ENCODE measurements around the gene UBR4. TPM values are rescaled to one million over a fixed set of nuclear protein-coding genes. Genes with fewer than 3 reads are reported as not detected.

Gene UBR4
- total RNA-seq, 1 experiment from 2014 or later = 131 TPM

- no peaks in the 10 kb centered on the region for H4K20me1 ChIP-seq (ENCODE audit: control insufficient read depth, insufficient read depth, insufficient read length)
- H2AK5ac ChIP-seq (ENCODE audit: insufficient read length, low read length) = no peak overlapping the region
- no peak overlapping the region for H3K4me2 ChIP-seq (ENCODE audit: insufficient read depth, insufficient read length, low read length)
- no peaks in the 10 kb centered on the region for H3K27me3 ChIP-seq (ENCODE audit: insufficient read depth, low read length)
- H3K56ac ChIP-seq (ENCODE audit: insufficient read length, low read depth, low read length) = no peak overlapping the region
- Mint-ChIP-seq H3K9me3 (no peaks in the 10 kb centered on the region), H3K27me3 (ENCODE audit: low read depth) (no peaks in the 10 kb centered on the region), H3K4me1 (no peaks in the 10 kb centered on the region), H3K36me3 (ENCODE audit: insufficient read depth in 1 of 3, low read depth in 3 of 3) (peaks cover 63 to 99% (median 97%) of the 10 kb centered on the region in 3 experiments), H3K4me3 (no peak overlapping the region), H3K27ac (no peak overlapping the region)
- H3K79me1 ChIP-seq (ENCODE audit: insufficient read depth, low read depth, low read length, poor library complexity, severe bottlenecking) = no peaks in the 10 kb centered on the region
- H3K9ac ChIP-seq (ENCODE audit: extremely low read depth, insufficient read length, low read length) = no peak overlapping the region
- no peak overlapping the region for H3K23ac ChIP-seq (ENCODE audit: insufficient read length, low read depth, low read length)
- H2BK5ac ChIP-seq (ENCODE audit: insufficient read length, low read length) = no peak overlapping the region
- no peak overlapping the region for H3K4ac ChIP-seq (ENCODE audit: low read depth, low read length)
- no peak overlapping the region for H2BK15ac ChIP-seq (ENCODE audit: low read depth, low read length)
- H3T11ph ChIP-seq (ENCODE audit: low read length) = no peak overlapping the region
- no peaks in the 10 kb centered on the region for H3K4me1 ChIP-seq (ENCODE audit: insufficient read depth, low read length)
- no peaks in the 10 kb centered on the region for H3K79me2 ChIP-seq (ENCODE audit: insufficient read depth, low read length)
- no peak overlapping the region for H4K8ac ChIP-seq (replicated peaks; ENCODE audit: insufficient read length, low read depth, low read length)
- no peak for TF ChIP-seq CTCF (conservative IDR thresholded peaks at IDR 0.05)
- no peak overlapping the region for H2BK120ac ChIP-seq (ENCODE audit: low read depth, low read length, poor library complexity, severe bottlenecking)
- no peak overlapping the region for H3K27ac ChIP-seq (ENCODE audit: insufficient read length, low read depth, low read length)
- no peak overlapping the region for H3K18ac ChIP-seq (ENCODE audit: insufficient read length, low read depth, low read length)
- H2BK12ac ChIP-seq (ENCODE audit: insufficient read length, low read depth, low read length) = no peak overlapping the region
- no peak overlapping the region for H4K91ac ChIP-seq (ENCODE audit: insufficient read length, low read depth, low read length)
- no peaks in the 10 kb centered on the region for H3K9me3 ChIP-seq (ENCODE audit: control insufficient read depth, low read depth, low read length)
- no peak overlapping the region for H3K14ac ChIP-seq (ENCODE audit: insufficient read depth, low read length)
- no peaks in the 10 kb centered on the region for H3K23me2 ChIP-seq (ENCODE audit: insufficient read length, low read depth, low read length, poor library complexity, severe bottlenecking)
- DNase-seq = no peak
- no peak overlapping the region for H2AFZ ChIP-seq (ENCODE audit: low read length)
- WGBS (ENCODE audit: extremely low coverage, insufficient read length, low lambda C conversion rate) = no CpG with 5 or more reads among the region's 3 CpGs
- no peak overlapping the region for H2BK20ac ChIP-seq (ENCODE audit: low read depth, low read length, poor library complexity, severe bottlenecking)
- no peak overlapping the region for H4K5ac ChIP-seq (ENCODE audit: insufficient read length, low read depth, low read length)
These were observed 44.0 kb downstream of the UBR4 start for GRCh38 chr1:19166066-19166465.
